ENCODE data around the gene CRY2. TPM values are rescaled to one million over a fixed set of nuclear protein-coding genes. Genes with fewer than 3 reads are reported as not detected.

Gene CRY2
- polyA plus RNA-seq, 1 of the 3 experiments (the other 2 are of a cell fraction) = 6.7 TPM

- H3K9me3 ChIP-seq = no peaks in the 10 kb centered on the region
- H4K20me1 ChIP-seq (ENCODE audit: insufficient read depth) = peaks cover 23% of the 10 kb centered on the region
- 12% methylated on average over 18 of the region's 73 CpGs for WGBS (ENCODE audit: low lambda C conversion rate)
- peak within 1 kb of the TSS; percentile 93 for H3K4me2 ChIP-seq
- no peaks in the 10 kb centered on the region for H3K79me2 ChIP-seq (ENCODE audit: insufficient read depth)
- H3K4me1 ChIP-seq (ENCODE audit: control insufficient read depth in 1 of 2, insufficient read depth in 2 of 2, low read depth in 1 of 2, low read length in 1 of 2) = peaks cover 10 to 55% of the 10 kb centered on the region in 2 experiments
- peak within 1 kb of the TSS; percentile 66 to 67 for H3K4me3 ChIP-seq (ENCODE audit: low read depth in 2 of 2, low read length in 1 of 2)
- 0 out of 2 replicates have a peak within 1 kb of the TSS, but pooled peaks have one; percentile 14 for H3K9ac ChIP-seq
- POLR2A ChIA-PET = interaction anchor here (1.0 kb wide), 1 partner anchor 14 kb away, joined by 3 read pairs; no protein-coding TSS in a partner anchor
- H3F3A ChIP-seq (replicated peaks; ENCODE audit: insufficient read depth) = peaks cover 2% of the 10 kb centered on the region
- peak; percentile 97 for DNase-seq
- CTCF ChIA-PET = interaction anchor here (0.9 to 3.8 kb wide), 3 partner anchors 12 to 43 kb away, joined by 3 to 25 read pairs (median 5); no protein-coding TSS in a partner anchor
- no peaks in the 10 kb centered on the region for H3K27me3 ChIP-seq (ENCODE audit: insufficient read depth)
- TF ChIP-seq REST (IDR thresholded peaks at IDR 0.05; ENCODE audit: low read depth, low read length) (peak; percentile 93), RXRA (IDR thresholded peaks at IDR 0.05; ENCODE audit: borderline replicate concordance, low read depth) (no peak)
- H2AFZ ChIP-seq (ENCODE audit: low read depth) = 0 out of 2 replicates have a peak within 1 kb of the TSS, but pooled peaks have one; percentile 16
- no peaks in the 10 kb centered on the region for H3K9me2 ChIP-seq
- H3K36me3 ChIP-seq (replicated peaks in 1 of 2; ENCODE audit: control insufficient read depth in 1 of 2, insufficient read depth in 2 of 2, low read length in 1 of 2) = peaks cover 0 to 7% of the 10 kb centered on the region in 2 experiments
- H3K27ac ChIP-seq (ENCODE audit: low read depth in 2 of 2, low read length in 1 of 2) = peak within 1 kb of the TSS in 1 of 2 experiments; percentile 63; a peak in 2 of 4 replicates
Measured at GRCh38 chr11:45885274-45885920, 38.1 kb downstream of the CRY2 start, which contains the start of gene MAPK8IP1. Gene MAPK8IP1 (plus strand): TSS chr11:45885651. CDS start chr11:45885821, 170 bp downstream.

- ChIA-PET CTCF (interaction anchor here (0.9 to 3.8 kb wide), 3 partner anchors 13 to 79 kb away, joined by 3 to 25 read pairs (median 3); no protein-coding TSS in a partner anchor), POLR2A (interaction anchor here (0.9 kb wide), 1 partner anchor 32 kb away, joined by 3 read pairs; no protein-coding TSS in a partner anchor)
- 0 out of 2 replicates have a peak overlapping the region, but pooled peaks have one; percentile 16 for H2AFZ ChIP-seq (ENCODE audit: low read depth)
- WGBS (ENCODE audit: low lambda C conversion rate) = 14% methylated on average over 12 of the region's 43 CpGs
- H3K27ac ChIP-seq (ENCODE audit: low read depth in 2 of 2, low read length in 1 of 2) = peak overlapping the region in 1 of 2 experiments; percentile 63; a peak in 1 of 4 replicates
- peak; percentile 78 for DNase-seq
- 0 out of 2 replicates have a peak overlapping the region, but pooled peaks have one; percentile 14 for H3K9ac ChIP-seq
- no peaks in the 10 kb centered on the region for H3K9me2 ChIP-seq
- peaks cover 16% of the 10 kb centered on the region for H4K20me1 ChIP-seq (ENCODE audit: insufficient read depth)
- H3K9me3 ChIP-seq = no peaks in the 10 kb centered on the region
- peaks cover 3 to 48% of the 10 kb centered on the region in 2 experiments for H3K4me1 ChIP-seq (ENCODE audit: control insufficient read depth in 1 of 2, insufficient read depth in 2 of 2, low read depth in 1 of 2, low read length in 1 of 2)
- H3K36me3 ChIP-seq (replicated peaks in 1 of 2; ENCODE audit: control insufficient read depth in 1 of 2, insufficient read depth in 2 of 2, low read length in 1 of 2) = peaks cover 0 to 4% of the 10 kb centered on the region in 2 experiments
- peak overlapping the region; percentile 66 to 67 for H3K4me3 ChIP-seq (ENCODE audit: low read depth in 2 of 2, low read length in 1 of 2)
- H3K27me3 ChIP-seq (ENCODE audit: insufficient read depth) = no peaks in the 10 kb centered on the region
- no peaks in the 10 kb centered on the region for H3K79me2 ChIP-seq (ENCODE audit: insufficient read depth)
- peak overlapping the region; percentile 93 for H3K4me2 ChIP-seq
- no peaks in the 10 kb centered on the region for H3F3A ChIP-seq (replicated peaks; ENCODE audit: insufficient read depth)
- TF ChIP-seq TEAD4 (IDR thresholded peaks at IDR 0.05; ENCODE audit: borderline replicate concordance, insufficient read depth) (no peak), ELF1 (IDR thresholded peaks at IDR 0.05) (no peak), IRF3 (IDR thresholded peaks at IDR 0.05; ENCODE audit: low read depth, low read length) (no peak), PBX3 (IDR thresholded peaks at IDR 0.05) (no peak), YY1 (IDR thresholded peaks at IDR 0.05; ENCODE audit: low read depth) (no peak), SIN3A (IDR thresholded peaks at IDR 0.05; ENCODE audit: borderline replicate concordance, low read depth, low read length) (no peak), ZBTB33 (IDR thresholded peaks at IDR 0.05; ENCODE audit: borderline replicate concordance, low read depth) (no peak), RXRA (IDR thresholded peaks at IDR 0.05; ENCODE audit: borderline replicate concordance, low read depth) (no peak), USF2 (IDR thresholded peaks at IDR 0.05; ENCODE audit: borderline replicate concordance, low read depth, low read length) (no peak)
- TF ChIP-seq, protein P1, sequence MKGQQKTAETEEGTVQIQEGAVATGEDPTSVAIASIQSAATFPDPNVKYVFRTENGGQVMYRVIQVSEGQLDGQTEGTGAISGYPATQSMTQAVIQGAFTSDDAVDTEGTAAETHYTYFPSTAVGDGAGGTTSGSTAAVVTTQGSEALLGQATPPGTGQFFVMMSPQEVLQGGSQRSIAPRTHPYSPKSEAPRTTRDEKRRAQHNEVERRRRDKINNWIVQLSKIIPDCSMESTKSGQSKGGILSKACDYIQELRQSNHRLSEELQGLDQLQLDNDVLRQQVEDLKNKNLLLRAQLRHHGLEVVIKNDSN (IDR thresholded peaks at IDR 0.05; ENCODE audit: borderline replicate concordance, low read depth) = no peak
Measured at GRCh38 chr11:45885921-45886721, 38.8 kb downstream of the CRY2 start.
